HL-60/S4 (cell line): ENCODE data around the gene C6orf47.
"Not testable (repeated sequence)": the region's sequence is repeated elsewhere in the genome, so short reads cannot be mapped to it uniquely, and the experiment has no call there.

Experiments used
- in situ Hi-C: fragments of 300-500 bp; cut with MboI; formaldehyde crosslinking; loops from 2 replicates; pipeline ENCODE4 v1.14.3; 2022; ENCODE audit warnings: low sequenced_read_pairs

Gene C6orf47

GRCh38 chr6:31660381-31661261, at the start of gene C6orf47:
TSS of gene C6orf47 (minus strand) at chr6:31660778. CDS start at chr6:31659947, 831 bp downstream.
- in situ Hi-C loops, result no loop called here

DNA sequence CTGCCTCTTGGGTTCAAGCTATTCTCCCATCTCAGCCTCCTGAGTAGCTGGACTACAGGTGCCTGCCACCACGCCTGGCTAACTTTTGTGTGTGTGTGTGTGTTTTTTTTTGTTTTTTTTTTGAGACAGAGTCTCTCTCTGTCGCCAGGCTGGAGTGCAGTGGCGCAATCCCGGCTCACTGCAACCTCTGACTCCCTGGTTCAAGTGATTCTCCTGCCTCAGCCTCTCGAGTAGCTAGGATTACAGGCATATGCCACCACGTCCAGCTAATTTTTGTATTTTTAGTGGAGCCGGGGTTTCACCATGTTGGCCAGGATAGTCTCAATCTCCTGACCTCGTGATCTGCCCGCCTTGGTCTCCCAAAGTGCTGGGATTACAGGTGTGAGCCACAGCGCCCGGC, 48.6 kb upstream of the C6orf47 start:
- in situ Hi-C loops, result not testable (repeated sequence)

- in situ Hi-C loops, result no loop called here
Measured at GRCh38 chr6:31708224-31708623, 47.6 kb upstream of the C6orf47 start.

- in situ Hi-C loops, result no loop called here
Measured at GRCh38 chr6:31707701-31708100, 47.1 kb upstream of the C6orf47 start.

DNA sequence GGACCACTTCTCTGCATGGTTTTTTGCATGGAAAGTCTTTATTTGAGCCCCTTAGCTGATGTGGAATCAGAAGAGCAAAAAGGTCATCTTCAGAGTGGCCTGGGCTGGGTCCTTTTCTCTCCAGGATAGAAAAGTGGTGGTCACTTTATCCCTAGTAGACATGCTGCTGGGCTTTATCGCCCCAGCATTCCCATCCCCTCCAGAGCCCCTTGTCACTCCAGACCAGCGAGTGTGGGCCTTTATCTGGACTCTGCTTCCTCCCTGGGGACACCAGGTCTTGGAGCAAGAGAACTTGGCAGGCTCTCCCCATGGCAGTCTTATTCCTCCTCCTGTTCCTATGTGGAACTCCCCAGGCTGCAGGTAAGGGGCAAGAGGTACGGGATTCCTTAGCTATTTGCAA, 46.0 kb upstream of the C6orf47 start, which contains the start of gene LY6G6F:
LY6G6F (plus strand) TSS at position 268 of the 400 bp plus-strand sequence; CDS start at position 309, 41 bp downstream.
- in situ Hi-C loops, result no loop called here

DNA sequence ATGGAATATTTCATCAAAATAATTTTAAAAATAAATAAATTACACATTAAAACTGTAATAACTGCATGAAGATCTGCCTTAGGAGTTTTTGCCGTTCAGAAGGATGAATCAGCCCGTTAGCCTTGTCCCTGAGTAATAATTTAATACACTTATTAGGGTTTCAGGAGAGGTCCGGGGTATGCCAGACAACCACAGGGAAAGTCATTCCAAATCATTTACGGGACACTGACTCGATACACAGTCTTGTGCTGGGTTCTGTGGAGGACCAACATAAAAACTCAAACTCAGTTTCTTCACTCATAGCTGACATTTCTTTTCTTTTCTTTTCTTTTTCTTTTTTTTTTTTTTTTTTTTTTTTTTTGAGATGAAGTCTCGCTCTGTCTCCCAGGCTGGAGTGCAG, 45.4 kb upstream of the C6orf47 start:
- in situ Hi-C loops, result no loop called here

- in situ Hi-C loops, result no loop called here
Measured at GRCh38 chr6:31702819-31703716, 42.5 kb upstream of the C6orf47 start, which contains the start of gene ABHD16A. TSS of gene ABHD16A (minus strand) at chr6:31703324. CDS start at chr6:31703281, 43 bp downstream.

DNA sequence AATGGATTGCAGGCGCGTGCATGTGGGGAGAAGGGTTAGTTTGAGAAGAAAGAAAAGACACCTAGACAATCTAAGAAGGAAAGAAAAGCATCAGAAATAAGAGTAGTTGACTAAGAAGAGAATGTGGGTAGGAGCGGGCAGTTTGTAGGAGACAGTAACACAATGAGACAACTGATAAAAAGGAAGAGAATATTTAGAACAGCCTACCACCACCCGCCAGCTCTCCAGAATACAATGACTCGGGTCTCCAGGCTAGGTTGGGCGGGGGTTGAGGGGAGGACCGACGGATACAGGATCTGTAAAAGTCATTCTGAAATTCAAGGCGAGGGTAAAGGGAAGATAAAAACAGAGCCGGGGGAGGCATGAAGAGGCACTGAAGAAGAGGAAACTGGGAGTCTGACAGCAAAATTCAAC, 41.8 kb upstream of the C6orf47 start:
- in situ Hi-C loops, result no loop called here

DNA sequence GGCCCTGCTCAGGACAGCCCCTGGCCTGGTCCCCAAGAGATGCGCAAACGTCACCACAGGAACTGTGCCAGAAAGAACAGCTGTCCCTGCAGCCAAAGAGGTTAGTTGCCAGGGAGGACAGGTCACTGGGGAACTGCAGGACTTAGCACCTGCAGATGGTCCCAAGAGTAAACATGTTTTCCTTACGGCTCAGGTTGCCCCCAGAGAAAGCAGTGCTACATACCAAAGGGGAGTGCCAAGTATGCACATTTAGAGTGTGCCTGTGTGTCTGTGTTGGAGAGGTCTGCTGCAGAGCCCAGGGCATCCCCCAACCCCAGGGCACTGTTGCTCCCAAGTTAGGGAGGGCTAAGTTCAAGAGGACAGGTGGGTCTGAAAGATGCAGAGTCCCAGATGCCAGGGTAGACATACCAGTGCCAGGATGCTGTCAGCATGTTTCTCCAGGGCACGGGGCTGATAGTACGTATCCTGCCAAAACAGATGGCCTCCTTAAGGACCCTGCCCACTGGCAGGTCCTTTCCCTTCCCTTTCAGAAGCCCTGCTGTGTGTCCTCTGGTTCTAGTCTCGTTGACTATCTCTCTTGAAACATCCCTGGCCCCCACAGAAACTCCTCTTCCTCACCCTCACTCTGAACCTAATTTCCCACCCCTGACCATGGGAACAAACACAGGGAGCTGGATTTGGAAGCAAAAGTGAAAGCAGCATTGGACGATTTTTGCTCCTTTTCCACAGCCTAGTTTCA, 41.3 kb upstream of the C6orf47 start:
- in situ Hi-C loops, result no loop called here

GRCh38 chr6:31700740-31701401, 40.3 kb upstream of the C6orf47 start:
- in situ Hi-C loops, result no loop called here

GRCh38 chr6:31697555-31697954, 37.0 kb upstream of the C6orf47 start:
- in situ Hi-C loops, result no loop called here

DNA sequence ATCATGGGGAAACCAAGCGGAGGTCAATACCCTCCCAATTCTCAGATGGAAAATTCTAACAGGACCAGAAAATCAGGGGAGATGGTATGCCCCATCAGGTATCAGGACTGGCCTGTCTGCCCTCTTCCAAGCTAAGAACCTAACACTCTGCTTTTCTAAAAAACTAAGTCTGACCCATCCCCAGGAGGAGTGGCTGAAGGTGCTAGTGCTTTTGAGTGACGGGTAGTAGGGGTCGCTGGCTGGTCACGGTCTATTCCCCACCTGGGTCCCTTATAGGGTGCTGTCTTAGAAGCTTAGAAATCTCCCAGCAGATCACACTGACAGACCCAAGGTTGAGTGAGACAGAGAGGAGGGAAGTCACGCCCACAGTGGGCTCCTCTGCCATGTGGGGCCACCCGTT, 33.0 kb upstream of the C6orf47 start:
- in situ Hi-C loops, result no loop called here

- in situ Hi-C loops, result no loop called here
Measured at GRCh38 chr6:31692886-31693285, 32.3 kb upstream of the C6orf47 start.

- in situ Hi-C loops, result no loop called here
Measured at GRCh38 chr6:31692353-31692752, 31.8 kb upstream of the C6orf47 start.

DNA sequence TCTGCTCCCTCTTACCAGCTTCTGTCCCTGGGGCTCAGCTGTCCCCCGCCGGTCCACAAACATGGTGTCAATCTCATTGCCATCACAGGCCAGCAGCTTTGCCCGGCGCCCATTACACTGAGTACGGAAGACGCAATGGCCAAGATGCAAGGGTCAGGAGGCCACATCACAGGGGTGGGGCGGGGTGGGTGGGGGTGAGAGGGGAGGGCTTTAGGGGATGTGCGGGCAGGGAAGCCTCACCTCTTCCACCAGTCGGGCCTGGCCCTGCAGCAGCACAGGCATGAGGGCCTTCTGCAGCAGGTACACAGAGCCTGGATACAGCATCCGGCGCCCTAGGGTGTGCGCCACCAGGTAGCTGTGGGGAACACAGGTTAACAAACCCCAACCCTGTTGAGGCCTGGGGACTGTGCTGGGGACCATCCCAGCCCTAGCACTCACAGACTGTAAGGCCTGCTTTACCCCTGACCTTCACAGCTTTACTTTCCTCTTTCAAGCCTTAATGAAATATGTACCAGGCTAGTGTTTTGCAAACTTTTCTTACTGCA, 31.1 kb upstream of the C6orf47 start:
- in situ Hi-C loops, result no loop called here

DNA sequence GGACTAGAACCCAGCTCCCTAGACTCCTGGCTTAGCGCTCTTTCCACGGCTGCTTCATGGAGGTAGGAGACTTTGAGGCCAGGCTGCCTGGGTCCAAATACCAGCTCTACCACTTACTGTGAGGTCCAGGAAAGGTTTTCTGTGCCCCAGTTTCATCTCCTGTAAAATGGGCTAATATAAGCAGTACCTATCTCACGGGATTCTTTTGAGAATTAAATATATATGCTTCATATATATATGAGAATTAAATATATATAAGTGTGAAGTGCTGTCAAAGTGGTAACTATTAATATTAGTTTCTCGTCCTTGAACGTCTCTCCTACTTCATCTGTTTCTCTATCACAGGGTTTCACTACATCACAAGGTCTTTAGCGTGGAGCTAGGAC, 30.5 kb upstream of the C6orf47 start:
- in situ Hi-C loops, result no loop called here

GRCh38 chr6:31690231-31691077, 29.9 kb upstream of the C6orf47 start:
- in situ Hi-C loops, result no loop called here

DNA sequence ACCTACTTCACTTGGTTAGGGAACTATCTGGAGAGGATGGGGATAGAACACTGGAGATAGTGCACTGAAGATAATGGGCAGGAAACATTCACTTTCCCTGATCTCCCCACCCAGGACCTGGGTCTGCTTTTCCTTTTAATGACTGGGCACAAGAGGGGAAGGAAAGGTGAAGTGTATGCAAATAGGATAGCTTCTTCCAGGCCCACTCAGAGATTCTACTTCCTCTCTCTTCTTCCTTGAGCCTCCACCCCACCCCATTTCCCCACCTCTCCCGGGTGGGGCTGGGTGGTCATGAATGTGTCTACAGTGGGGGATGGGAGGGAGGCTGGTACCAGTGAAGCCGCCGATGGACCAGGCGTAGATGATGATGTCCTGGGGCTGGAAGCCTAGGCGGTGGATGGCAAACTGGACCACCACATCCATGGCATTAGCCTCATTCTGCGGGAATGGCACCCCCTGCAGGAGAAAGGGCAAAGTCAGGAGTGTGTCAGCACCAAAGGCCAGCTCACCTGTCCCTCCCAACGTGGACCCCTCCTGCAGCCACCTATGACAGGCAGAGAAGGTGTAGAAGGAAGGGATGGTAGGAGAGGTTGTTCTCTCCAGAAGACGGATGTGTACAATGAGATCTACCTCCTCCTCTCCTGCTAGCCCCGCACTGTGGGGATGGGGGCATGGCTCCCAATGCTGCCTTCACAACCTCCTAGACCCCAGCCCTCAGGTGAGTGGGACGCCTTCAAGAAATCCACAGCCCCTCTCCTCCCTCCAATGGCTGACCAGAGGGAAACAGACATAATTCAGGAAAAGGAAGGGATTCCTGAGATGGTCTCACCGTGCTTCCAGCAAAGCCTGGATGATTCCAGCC, 28.9 kb upstream of the C6orf47 start:
- in situ Hi-C loops, result no loop called here
